CD4-positive, alpha-beta T cell treated with Interleukin-10 for 1 hour (primary cell): ENCODE results near the gene ELMO2.

Experiments used
- DNase-seq: peaks from one replicate; pipeline ENCODE4 v3.0.0-alpha.2; 2020

ELMO2 gene, protein sequence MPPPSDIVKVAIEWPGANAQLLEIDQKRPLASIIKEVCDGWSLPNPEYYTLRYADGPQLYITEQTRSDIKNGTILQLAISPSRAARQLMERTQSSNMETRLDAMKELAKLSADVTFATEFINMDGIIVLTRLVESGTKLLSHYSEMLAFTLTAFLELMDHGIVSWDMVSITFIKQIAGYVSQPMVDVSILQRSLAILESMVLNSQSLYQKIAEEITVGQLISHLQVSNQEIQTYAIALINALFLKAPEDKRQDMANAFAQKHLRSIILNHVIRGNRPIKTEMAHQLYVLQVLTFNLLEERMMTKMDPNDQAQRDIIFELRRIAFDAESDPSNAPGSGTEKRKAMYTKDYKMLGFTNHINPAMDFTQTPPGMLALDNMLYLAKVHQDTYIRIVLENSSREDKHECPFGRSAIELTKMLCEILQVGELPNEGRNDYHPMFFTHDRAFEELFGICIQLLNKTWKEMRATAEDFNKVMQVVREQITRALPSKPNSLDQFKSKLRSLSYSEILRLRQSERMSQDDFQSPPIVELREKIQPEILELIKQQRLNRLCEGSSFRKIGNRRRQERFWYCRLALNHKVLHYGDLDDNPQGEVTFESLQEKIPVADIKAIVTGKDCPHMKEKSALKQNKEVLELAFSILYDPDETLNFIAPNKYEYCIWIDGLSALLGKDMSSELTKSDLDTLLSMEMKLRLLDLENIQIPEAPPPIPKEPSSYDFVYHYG

DNA sequence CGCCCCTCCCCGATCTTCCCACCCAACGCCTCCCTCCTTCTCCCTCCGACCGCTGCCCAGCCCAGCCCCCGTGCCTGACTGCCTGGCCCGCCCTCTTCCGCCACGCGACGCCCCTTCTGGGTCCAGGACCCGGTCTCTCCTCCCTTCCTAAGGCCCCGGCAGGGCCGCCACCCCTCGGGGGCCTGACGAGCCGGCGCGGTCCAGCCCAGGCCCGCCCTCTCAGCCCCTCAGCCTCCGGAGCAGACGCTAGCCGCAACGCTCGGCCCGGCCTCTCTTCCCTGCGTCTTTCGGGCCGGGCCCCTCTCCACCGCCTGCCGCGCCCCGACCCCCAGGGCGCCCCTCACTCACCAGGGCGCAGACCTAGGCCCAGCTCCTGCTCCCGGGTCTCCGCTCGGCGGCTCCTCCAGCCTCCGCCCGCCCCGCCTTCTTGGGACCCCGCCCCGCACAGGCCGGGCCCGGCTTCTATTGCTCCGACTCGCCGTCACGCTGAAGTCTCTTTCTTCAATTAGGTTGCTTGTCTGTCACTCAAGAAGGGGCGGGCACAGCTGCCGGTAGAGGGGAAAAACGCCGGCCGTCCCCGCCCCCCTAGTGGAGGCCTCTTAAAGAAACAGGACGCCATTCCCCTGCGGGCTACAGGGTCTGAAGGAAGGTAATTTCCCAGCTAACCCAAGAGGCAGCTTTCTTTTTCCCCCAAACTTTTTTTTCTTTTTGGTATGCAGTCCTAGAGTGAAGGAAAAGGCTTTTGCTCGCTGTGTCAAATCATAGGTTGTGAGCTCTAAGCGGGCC, at the start of gene ELMO2:
TSS of gene ELMO2 (minus strand) at position 416 of the 786 bp plus-strand sequence. CDS start 12,133 bp downstream, outside the sequence.
- DNase-seq = peak; percentile 97

DNA sequence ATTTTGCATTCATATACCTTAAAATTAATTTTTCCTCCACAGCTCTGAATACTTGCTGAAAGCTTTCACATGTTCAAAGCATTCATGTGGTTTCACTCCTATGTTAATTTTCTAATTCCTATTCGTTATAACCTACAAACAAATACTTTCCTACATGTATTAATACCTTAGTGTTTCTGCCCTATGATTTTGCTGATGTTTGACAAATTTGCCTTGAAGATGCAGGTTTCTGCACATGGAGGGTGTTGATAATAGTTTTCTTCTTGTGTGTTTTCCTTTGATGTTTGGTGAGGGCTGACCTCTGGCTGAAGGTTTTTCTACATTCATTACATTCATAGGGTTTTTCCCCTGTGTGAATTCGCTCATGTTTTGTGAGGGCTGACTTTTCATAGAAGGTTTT, 49.3 kb upstream of the ELMO2 start:
- no peak for DNase-seq

DNA sequence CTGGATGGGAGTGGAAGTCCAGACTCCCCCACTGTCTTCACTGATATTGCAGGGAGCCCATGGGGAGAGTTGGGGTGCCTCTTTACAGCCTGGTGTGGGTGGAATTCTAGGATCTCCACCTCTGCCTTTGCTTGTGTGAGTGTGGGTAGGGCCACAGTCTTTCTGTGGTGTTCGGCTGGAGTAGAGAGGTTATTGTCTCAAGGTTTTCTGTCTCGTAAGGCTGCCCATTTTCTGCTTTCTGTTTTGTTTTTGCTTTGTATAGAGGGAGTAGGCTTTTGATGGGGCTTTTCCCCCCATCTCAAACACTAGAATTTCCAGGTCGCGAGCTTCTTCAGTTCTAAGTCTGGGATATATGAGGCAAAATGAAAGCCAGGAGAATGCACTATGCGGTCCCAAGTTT, 40.4 kb upstream of the ELMO2 start:
- DNase-seq = no peak

DNA sequence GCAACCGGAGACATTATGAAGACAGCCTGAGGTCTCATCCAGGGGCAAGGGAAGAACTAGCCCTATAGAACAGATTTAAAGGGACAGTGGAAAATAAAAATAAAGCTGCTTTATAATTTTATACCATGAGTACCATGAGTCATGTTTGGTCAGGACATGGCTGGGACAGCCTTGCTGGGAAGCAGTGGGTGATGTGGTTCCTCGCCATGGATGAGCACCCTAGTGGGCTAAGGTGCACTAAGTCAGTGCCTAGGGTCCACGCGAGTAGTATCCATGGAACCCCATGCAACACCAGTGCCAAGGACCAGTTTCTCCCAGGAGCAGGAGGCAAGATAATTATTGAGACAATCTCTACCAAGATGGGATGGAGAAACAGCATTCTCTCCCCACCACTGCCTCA, 33.4 kb upstream of the ELMO2 start:
- DNase-seq = no peak

DNA sequence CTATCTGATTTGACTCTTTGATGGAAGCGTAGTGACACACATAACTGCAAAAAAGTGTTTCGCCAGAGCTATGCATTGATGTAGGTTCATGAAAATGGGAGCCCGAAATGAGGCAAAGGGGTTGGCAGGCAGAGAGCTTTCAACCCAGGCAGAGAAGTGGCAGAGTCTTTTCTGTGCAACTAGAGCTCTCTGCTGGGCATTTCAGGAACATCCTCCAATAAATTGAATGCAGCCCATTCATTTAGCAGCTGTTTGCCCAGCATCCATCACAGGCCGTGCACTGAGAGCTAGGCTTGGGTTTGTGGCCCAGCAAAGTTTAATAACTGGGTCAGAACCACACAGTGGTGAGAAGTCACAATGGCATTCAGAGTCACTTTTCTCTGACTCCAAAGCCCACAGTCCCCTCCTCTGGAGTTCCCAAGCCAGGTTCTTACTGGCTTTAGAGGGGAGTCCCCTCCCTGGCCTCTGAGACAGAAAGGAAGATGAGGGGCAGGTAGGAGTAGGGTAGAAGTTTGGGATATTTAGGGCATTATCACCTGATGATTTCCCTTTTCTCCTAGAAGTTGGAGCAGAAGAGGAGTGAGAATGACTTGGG, 31.8 kb upstream of the ELMO2 start:
- peak; percentile 39 for DNase-seq

DNA sequence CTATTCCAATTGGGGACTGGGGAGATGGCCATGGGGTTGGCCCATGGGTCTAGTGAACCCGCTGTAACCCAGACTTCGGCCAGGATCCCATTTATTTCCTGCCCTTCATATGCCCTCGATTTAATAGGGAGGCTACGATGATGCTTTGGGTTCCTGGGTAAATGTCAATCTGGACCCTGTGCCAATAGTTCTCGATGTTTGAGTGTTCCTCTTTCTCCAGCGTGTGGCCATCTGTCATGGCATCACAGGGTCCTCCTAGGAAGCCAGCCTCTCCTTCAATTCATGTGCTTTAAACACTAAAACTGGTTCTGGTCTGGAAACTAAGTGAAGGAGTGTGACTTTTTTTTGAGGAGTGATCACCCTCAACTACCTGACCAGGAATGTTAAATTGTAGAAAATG, 28.7 kb upstream of the ELMO2 start:
- no peak for DNase-seq

DNA sequence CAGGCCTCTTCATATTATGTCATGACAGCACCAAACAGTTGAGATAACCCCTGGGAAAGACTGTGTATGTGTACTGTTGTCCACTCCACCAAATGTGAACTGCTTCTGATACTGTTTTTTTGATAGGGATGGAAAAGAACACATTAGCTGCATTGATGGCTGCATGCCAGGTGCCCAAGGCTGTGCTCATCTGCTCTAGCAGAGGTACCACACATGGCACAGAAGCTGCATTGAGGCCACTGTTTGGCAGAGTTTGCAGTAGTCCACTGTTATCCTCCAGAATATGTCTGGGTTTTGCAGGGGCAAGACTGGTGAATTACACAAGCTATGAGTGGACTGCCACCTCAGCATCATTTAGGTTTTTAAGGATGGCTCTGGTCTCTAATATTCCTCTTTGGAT, 28.2 kb upstream of the ELMO2 start:
- no peak for DNase-seq

DNA sequence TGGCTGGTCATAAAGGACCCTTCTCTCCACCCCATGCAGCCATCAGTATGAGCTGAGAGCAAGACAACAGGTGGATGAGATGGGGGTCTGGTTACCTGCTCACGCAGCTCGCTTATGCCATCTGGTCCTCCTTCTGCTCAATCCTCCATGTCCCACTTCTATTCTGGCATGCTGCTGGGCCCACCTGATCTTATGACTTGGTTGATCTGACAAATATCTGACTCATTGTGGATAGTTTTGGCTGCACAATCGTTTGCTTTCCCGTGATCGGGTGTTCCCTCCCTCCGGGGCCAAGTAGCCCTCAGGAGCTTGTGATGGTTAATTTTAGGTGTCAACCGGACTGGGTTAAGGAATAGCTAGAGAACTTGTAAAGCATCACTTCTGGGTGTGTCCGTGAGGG, 26.6 kb upstream of the ELMO2 start:
- DNase-seq = no peak

DNA sequence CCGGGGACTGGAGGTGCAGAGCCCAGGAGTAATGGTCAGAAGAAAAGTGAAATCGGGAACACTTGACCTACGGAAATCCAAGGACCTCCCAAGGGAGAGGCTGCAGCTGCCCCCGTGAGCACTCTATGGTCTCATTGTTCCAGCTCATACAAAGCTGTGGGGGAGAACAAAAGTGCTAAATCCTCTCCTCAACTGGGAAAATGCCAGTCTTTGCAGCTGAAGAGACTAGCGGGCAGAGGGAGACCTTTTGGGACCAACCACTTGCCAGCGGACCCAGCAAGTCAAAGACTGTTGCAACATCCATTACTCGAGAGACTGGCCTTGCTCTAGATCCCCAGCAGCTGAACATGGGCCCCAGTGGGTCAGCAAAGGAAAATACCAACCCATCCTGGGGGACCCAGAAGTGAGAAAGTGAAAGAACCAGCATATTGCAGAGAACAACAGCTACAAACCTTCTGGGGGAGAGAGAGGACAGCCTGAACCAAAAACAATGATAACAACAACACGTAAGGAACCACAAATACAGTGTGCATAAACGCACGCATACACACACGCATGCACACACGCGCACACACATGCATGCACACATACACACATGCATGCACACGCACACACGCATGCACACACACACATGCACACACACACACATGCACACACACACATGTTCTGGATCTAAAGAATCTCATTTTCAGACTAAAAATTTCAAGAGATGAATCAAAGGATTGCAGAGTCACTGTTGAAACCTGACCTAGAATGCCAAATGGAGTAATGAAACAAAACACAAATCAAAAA, 24.7 kb upstream of the ELMO2 start:
- DNase-seq = no peak

DNA sequence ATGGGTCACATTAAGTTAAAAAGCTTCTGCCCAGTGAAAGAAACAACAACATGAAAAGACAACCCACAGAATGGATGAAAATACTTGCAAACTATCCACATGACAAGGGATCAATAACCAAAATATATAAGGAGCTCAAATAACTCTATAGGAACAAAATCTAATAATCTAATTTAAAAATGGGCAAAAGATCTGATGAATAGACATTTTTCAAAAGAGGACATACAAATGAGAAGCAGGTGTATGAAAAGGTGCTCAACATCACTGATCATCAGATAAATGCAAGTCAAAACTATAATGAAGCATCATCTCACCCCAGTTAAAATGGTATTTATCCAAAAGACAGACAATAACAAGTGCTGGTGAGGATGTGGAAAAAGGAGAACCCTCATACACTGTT, 21.0 kb upstream of the ELMO2 start:
- DNase-seq = no peak

DNA sequence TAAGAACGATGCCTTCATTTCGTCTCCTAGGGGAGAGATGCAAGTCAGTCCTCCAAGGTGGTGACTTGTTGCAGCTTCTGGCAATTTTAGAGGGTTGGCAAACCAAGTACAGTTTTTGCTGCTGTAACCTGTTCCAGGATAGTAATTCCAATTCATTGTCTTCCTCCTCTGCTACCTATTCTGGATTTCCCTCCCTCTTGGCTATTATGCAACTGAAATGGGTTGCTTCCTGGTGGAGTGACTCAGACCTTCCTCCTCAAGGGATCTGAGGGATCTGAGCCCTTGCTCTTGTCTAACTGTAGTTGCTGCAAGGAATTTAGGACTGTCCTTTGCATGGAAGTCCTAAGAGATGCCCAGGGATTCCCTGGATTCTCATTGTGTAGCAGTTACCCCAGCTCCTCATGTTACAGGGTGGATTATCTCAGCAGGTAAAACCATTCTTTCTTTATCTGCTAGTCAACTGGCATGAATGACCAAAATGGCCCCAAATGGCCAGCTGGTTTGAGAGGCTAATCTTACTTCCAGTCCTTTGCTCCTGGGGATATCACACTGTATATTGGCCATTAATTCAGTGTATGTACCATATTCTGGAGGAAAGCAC, 17.6 kb upstream of the ELMO2 start:
- DNase-seq = no peak

DNA sequence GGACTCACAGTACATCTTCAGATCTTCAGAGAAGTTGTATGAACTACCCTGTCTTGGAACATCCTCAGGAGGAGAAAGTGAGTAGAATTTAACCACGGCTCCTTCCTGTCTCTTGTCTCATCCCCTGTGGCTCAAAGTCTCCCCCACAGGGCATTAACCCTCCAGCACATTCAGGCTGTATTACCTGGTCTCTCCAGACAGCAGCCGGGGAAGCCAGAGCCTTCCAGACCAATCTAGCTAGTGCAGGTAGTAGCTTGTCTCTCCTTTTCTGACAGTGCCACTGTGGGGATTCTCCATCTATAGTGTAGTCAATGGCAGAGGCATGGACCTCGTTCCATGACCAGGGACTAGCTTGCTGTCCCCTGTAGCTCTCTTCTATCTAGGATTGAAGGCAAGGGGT, 16.9 kb upstream of the ELMO2 start:
- no peak for DNase-seq

DNA sequence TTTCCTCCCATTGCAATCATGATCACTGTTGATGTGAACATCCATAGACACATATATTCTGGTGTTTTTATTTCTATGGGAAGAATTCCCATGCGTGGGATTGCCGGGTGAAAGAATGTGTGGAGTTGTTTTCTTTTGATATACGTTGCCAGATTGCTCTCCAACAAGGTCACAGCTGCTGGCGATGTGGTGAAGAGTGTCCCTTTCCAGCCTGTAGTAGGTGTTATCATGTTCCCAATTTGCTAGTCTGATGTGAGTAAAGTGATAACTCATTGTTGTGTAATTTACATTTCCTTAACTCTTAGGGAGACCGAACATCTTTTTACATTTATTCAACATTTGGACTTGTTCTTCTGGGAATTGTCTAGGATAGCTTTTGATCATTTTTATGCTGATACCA, 14.5 kb upstream of the ELMO2 start:
- DNase-seq = no peak

DNA sequence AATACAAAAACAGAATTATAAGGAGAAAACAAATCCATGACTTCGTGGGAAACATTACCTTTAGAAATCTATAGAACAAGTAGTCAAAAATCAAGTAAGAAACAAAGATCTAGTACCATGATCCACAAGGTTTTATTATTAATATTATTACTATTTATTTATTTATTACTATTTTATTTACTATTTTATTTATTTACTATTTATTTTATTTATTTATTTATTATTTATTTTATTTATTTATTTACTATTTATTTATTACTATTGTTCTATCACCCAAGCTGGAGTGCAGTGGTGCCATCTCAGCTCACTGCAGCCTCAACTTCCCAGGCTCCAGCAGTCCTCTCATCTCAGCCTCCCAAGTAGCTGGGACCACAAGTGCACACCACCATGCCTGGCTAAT, 13.5 kb upstream of the ELMO2 start:
- DNase-seq = no peak

DNA sequence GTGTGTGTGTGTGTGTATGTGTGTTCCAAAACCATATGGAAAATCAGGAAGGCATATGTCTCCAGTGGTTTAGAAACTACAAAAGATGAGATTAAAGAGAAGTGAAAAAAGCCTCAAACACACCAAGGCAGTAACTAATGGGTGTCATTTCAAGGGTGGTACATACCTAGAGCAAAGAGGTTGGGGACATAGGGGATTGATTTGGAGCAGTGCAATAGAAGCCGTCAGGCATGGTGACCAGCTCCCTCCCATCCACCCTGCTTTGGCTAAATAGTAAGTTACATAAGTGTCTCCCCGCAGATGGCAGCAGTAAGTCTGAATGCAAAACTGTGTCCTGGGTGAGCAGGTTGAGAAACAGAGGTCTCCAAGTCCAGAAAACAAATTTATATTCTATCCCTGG, 10.4 kb upstream of the ELMO2 start:
- DNase-seq = no peak

DNA sequence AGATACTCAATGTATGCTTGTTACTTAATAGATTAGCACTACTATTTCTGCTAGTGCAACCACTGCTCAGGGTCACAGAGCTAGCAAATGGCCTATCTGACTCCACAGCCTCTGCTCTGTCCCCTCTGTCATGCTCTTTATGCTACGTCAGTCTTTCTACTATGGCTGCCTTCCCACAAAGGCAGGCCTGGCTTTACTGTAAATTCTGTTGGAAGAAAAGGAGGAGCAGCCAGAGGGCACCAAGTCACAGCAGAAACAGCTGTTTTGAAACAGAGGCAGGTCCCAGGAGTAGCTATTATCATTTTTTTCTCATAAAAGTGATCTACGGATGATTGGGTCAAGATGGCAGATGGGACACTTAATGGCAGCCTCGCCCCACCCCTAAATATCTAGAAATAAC, 10.0 kb upstream of the ELMO2 start:
- DNase-seq = no peak

DNA sequence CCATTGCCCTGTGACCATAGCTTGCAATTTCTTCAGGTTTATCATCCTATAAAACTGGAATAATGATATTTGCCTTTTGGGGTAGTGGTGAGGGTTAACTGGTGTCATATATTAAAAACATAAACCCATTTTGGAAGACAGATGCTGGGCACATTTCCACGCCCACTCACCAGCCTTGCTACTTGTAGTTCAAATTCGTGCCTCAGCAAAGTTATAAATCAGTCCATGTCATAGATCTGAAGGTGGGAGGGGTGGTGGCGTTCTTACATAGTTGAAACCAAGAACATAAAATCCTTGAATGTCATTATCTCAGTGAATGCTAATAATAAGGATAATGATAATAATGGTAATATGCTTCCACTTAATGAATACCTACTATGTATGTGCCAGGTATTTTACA, 9.4 kb upstream of the ELMO2 start:
- DNase-seq = no peak

DNA sequence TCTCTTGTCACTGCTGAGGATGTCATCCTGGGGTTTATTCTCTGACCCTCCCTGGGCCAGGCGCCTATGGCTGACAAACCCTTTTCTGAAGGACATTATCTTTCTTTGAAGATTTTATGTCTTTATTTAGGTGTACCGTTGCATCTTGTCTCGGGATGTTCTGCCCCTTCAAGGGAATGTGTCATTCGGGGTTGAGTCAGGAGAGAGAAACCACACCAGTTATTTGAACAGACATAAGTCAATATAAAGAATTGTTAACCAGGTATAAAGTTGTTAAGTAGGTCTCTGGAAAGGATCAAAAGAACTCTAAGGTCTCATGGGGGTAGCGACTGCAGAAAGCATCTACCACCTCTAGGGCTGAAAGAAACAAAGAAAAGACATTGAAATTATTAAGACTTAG, 8.2 kb upstream of the ELMO2 start:
- DNase-seq = no peak

DNA sequence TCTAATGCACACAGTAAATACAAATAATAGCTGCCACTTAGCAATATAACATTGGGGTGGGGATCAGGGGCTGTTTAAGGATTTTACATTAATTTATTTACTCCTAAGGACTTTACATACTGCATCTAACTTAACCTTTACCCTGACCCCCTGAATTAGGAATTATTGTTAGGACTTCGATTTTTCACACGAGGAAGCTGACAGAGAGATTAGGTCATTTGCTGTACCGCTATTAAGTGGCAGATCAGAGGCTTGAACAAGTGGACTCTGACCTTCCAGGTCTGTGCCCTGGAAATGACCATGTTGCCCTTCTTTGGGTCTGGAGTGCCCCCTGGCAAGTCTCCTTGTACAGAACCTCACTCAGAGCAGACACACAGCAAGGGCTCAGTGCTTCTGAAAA, 5.2 kb upstream of the ELMO2 start:
- DNase-seq = no peak

DNA sequence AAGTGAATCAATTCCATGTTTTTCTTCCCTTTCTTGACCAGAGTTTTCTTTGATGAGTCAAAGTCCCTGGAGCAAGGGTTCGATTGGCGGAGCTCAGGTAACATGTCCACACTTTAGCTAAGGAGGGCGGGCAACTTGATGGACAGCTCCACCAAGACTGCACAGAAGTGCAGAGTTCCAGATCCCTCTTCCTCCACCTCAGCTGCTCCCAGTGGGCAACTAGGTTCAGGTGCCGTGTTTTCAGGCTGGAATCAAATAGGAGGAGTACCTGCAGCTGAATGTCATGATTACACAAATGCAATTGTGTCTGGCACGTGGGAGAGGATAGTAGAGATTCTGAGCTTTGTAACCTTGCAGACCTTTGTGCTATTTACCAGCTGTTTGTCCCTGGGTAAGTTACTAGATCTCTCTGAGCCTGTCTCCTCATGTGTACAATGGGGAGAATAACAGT, 1.9 kb upstream of the ELMO2 start:
- no peak for DNase-seq

DNA sequence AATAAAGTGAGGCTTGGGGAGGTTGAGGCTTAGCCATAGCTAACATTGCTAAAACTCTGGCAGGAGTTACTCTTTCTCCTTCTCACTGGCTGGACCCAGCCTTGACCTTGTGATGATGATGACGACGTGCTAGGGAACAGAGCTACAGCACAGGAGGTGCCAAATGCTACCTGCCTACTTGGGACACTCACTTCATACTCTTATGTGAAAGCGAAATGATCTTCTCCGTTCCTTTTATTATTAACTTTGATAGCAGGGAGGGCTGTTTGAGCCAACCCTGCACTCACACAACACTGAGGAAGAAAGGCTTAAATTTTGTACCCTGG, 1.2 kb upstream of the ELMO2 start:
- DNase-seq = no peak

DNA sequence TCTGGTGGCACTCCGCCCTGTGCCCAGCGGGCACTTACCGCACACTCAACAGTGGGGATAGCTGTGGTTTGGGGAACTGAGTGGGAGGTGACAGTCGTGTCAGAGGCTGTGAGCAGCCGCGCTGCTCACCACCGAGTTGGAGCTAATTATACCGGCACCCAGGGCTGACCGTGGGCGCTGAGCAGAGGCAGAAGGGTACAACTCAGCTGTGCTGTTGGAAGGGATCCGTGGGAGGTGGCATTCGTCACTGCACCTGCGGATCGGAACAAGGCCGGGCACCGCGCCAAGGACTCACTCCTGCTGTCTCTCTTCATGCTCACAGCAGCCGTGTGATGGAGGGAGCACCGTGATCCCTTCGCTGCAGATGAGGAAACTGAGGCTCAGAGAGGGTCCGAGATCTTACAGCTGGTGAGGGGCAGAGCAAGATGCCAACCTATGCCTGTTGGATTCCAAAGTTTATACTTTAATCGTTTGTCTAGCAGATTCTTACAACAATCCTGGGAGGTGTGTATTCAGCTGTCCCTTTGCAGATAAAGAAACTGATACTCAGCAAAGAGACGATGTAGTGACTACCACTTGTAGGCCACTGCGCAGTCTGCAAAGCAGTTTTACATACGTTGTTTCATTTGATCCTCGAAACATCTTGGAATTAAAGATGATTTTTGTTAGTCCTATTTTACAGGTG, 713 bp upstream of the ELMO2 start:
- no peak for DNase-seq
